A549 (cell line): ENCODE data around the gene PLAC1.

Source experiments
- ESRRA ChIP-seq: fragments of 150-350 bp; IDR thresholded peaks from 2 replicates; pipeline ENCODE4 v1.6.1; 2014; ENCODE audit warnings: mild to moderate bottlenecking, low read length, borderline replicate concordance
- MAZ ChIP-seq: fragments of 150-350 bp; IDR thresholded peaks from 2 replicates; pipeline ENCODE4 v1.6.1; 2014; ENCODE audit warnings: antibody characterized with exemption, low read depth, low read length, borderline replicate concordance
- NFE2L2 ChIP-seq: fragments of 150-350 bp; conservative IDR thresholded peaks from 2 replicates; pipeline ENCODE4 v1.6.1; 2014; ENCODE audit warnings: low read length
- NR3C1 ChIP-seq: fragments of >200 bp; sonication (Bioruptor Twin); formaldehyde crosslinking; IDR thresholded peaks from 3 replicates; pipeline ENCODE4 v1.6.1; 2017
- PHF8 ChIP-seq: fragments of 200-600 bp; sonication (generic); IDR thresholded peaks from 2 replicates; pipeline ENCODE4 v1.6.1; 2016; ENCODE audit warnings: low read depth, mild to moderate bottlenecking, antibody characterized with exemption, moderate library complexity, borderline replicate concordance
- POLR2A ChIP-seq: IDR thresholded peaks from 2 replicates; pipeline ENCODE4 v1.6.1; 2012; ENCODE audit warnings: mild to moderate bottlenecking, low read length
- TP53 ChIP-seq: fragments of 250-450 bp; sonication (Bioruptor Pico); IDR thresholded peaks from 2 replicates; pipeline ENCODE4 v1.5.0; 2021; ENCODE audit warnings: mild to moderate bottlenecking, moderate library complexity
- TF ChIP-seq, protein P1 (sequence below): fragments of >200 bp; sonication (Bioruptor Twin); formaldehyde crosslinking; IDR thresholded peaks from 3 replicates; pipeline ENCODE4 v1.5.1; 2016
- TF ChIP-seq, protein P2 (sequence below): fragments of 150-350 bp; IDR thresholded peaks from 2 replicates; pipeline ENCODE4 v1.6.1; 2014; ENCODE audit warnings: low read depth, mild to moderate bottlenecking, low read length
- TF ChIP-seq, protein P3 (sequence below): fragments of >200 bp; sonication (Bioruptor Twin); formaldehyde crosslinking; IDR thresholded peaks from 3 replicates; pipeline ENCODE4 v1.6.1; 2016
- TF ChIP-seq, protein P4 (sequence below): IDR thresholded peaks from 2 replicates; pipeline ENCODE4 v1.6.1; 2012
- TF ChIP-seq, protein P5 (sequence below): fragments of 200-600 bp; sonication (generic); IDR thresholded peaks from 2 replicates; pipeline ENCODE4 v1.6.1; 2016; ENCODE audit warnings: antibody characterized with exemption, mild to moderate bottlenecking, moderate library complexity

DNA sequence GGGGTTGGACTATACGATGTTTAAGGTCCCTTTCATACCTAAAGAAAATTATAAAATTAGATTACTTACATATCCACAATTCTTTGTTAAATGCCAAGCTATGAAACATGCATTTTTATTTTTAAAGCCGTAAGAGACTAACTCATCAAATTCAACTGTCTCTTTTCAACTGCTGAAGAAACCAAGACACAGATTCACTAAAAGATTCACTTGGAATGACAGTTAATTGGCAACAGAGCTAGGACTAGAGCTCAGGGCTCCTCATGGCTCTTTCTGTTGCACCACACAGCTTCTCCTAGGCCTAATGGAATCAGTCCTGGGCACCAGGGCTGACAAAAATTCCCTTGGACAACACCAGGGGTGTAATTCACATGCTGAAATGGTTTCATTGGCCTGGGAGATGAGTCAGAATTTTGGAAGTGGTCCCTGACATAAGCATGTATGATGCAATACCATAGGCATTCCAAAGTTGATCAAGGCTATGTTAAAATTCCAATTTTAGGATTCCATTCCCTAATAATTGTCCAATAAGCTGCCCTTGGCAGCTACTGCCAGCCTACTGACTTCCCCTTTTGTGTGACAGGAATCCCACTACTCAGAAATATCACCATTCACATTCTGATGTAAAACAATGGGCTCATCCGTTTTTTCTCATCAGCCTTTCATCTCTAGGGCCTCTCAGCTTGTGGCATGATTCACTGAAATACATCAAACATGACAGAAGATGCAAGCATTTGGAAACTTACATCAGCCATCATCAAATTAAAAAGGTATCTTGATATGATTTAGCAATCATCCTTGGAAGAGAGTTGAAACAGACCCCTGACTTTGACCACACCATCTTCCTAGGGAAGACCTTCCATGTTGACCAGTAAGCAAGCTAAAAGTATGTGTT lies 54.2 kb downstream of the PLAC1 start:
- TF ChIP-seq, protein P1, sequence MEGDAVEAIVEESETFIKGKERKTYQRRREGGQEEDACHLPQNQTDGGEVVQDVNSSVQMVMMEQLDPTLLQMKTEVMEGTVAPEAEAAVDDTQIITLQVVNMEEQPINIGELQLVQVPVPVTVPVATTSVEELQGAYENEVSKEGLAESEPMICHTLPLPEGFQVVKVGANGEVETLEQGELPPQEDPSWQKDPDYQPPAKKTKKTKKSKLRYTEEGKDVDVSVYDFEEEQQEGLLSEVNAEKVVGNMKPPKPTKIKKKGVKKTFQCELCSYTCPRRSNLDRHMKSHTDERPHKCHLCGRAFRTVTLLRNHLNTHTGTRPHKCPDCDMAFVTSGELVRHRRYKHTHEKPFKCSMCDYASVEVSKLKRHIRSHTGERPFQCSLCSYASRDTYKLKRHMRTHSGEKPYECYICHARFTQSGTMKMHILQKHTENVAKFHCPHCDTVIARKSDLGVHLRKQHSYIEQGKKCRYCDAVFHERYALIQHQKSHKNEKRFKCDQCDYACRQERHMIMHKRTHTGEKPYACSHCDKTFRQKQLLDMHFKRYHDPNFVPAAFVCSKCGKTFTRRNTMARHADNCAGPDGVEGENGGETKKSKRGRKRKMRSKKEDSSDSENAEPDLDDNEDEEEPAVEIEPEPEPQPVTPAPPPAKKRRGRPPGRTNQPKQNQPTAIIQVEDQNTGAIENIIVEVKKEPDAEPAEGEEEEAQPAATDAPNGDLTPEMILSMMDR: no peak
- TF ChIP-seq NFE2L2: no peak
- TF ChIP-seq NR3C1: no peak
- no peak for TF ChIP-seq PHF8
- TF ChIP-seq POLR2A: no peak
- TF ChIP-seq, protein P2, sequence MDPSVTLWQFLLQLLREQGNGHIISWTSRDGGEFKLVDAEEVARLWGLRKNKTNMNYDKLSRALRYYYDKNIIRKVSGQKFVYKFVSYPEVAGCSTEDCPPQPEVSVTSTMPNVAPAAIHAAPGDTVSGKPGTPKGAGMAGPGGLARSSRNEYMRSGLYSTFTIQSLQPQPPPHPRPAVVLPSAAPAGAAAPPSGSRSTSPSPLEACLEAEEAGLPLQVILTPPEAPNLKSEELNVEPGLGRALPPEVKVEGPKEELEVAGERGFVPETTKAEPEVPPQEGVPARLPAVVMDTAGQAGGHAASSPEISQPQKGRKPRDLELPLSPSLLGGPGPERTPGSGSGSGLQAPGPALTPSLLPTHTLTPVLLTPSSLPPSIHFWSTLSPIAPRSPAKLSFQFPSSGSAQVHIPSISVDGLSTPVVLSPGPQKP: no peak
- TF ChIP-seq, protein P3, sequence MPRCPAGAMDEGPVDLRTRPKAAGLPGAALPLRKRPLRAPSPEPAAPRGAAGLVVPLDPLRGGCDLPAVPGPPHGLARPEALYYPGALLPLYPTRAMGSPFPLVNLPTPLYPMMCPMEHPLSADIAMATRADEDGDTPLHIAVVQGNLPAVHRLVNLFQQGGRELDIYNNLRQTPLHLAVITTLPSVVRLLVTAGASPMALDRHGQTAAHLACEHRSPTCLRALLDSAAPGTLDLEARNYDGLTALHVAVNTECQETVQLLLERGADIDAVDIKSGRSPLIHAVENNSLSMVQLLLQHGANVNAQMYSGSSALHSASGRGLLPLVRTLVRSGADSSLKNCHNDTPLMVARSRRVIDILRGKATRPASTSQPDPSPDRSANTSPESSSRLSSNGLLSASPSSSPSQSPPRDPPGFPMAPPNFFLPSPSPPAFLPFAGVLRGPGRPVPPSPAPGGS: 0 out of 3 replicates have a peak, but pooled peaks have one; percentile 12
- TF ChIP-seq, protein P4, sequence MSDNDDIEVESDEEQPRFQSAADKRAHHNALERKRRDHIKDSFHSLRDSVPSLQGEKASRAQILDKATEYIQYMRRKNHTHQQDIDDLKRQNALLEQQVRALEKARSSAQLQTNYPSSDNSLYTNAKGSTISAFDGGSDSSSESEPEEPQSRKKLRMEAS: peak; percentile 44; the same call in 1 of the 2 replicates
- TF ChIP-seq, protein P5, sequence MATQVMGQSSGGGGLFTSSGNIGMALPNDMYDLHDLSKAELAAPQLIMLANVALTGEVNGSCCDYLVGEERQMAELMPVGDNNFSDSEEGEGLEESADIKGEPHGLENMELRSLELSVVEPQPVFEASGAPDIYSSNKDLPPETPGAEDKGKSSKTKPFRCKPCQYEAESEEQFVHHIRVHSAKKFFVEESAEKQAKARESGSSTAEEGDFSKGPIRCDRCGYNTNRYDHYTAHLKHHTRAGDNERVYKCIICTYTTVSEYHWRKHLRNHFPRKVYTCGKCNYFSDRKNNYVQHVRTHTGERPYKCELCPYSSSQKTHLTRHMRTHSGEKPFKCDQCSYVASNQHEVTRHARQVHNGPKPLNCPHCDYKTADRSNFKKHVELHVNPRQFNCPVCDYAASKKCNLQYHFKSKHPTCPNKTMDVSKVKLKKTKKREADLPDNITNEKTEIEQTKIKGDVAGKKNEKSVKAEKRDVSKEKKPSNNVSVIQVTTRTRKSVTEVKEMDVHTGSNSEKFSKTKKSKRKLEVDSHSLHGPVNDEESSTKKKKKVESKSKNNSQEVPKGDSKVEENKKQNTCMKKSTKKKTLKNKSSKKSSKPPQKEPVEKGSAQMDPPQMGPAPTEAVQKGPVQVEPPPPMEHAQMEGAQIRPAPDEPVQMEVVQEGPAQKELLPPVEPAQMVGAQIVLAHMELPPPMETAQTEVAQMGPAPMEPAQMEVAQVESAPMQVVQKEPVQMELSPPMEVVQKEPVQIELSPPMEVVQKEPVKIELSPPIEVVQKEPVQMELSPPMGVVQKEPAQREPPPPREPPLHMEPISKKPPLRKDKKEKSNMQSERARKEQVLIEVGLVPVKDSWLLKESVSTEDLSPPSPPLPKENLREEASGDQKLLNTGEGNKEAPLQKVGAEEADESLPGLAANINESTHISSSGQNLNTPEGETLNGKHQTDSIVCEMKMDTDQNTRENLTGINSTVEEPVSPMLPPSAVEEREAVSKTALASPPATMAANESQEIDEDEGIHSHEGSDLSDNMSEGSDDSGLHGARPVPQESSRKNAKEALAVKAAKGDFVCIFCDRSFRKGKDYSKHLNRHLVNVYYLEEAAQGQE: no peak
- no peak for TF ChIP-seq MAZ
- no peak for TF ChIP-seq ESRRA
- no peak for TF ChIP-seq TP53
